ENCODE results near the gene ABL1.
"Not testable (repeated sequence)": the region's sequence is repeated elsewhere in the genome, so short reads cannot be mapped to it uniquely, and the experiment has no call there.

ABL1 gene

GRCh38 chr9:130847306-130848217, 12.5 kb downstream of the ABL1 start:
- in situ Hi-C loops (cut with HindIII; ENCODE audit: low sequenced_read_pairs): no loop called here

GRCh38 chr9:130848514-130848913, 13.5 kb downstream of the ABL1 start:
- in situ Hi-C loops (cut with HindIII; ENCODE audit: low sequenced_read_pairs): not testable (repeated sequence)

- in situ Hi-C loops (cut with HindIII; ENCODE audit: low sequenced_read_pairs): no loop called here
Measured at GRCh38 chr9:130849356-130849755, 14.3 kb downstream of the ABL1 start.

GRCh38 chr9:130852801-130853200, 17.7 kb downstream of the ABL1 start:
- in situ Hi-C loops (cut with HindIII; ENCODE audit: low sequenced_read_pairs): no loop called here

GRCh38 chr9:130854092-130854491, 19.0 kb downstream of the ABL1 start:
- in situ Hi-C loops (cut with HindIII; ENCODE audit: low sequenced_read_pairs): no loop called here

DNA sequence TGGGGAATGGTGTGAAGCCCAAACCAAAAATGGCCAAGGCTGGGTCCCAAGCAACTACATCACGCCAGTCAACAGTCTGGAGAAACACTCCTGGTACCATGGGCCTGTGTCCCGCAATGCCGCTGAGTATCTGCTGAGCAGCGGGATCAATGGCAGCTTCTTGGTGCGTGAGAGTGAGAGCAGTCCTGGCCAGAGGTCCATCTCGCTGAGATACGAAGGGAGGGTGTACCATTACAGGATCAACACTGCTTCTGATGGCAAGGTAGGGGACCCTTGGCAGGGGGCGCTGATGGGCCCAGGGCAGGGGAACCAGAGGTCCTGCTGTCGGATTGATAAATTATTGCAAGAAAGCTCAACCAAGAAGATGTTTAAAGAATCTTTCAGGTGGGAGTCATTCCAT, 19.8 kb downstream of the ABL1 start:
- in situ Hi-C loops (cut with HindIII; ENCODE audit: low sequenced_read_pairs): no loop called here

DNA sequence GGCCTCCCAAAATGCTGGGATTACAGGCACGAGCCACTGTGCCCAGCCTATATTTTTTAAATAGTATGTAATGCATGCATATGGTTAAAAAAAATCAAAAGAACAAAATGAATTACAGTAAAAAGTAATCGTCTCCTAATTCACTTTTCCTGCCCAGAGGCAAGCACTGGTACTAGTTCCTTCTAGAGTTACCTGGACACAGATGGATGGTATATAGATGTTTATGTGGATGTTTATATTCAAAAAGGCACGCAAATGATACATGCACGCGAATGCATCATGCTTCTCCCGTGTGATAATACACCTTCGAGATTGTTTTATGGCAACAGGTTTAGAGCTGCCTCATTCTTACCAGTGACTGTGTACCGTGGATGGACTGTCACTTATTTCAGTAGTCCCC, 21.4 kb downstream of the ABL1 start:
- in situ Hi-C loops (cut with HindIII; ENCODE audit: low sequenced_read_pairs): no loop called here

GRCh38 chr9:130857864-130858738, 23.0 kb downstream of the ABL1 start:
- in situ Hi-C loops (cut with HindIII; ENCODE audit: low sequenced_read_pairs): no loop called here

- in situ Hi-C loops (cut with HindIII; ENCODE audit: low sequenced_read_pairs): no loop called here
Measured at GRCh38 chr9:130858739-130859705, 24.0 kb downstream of the ABL1 start.

DNA sequence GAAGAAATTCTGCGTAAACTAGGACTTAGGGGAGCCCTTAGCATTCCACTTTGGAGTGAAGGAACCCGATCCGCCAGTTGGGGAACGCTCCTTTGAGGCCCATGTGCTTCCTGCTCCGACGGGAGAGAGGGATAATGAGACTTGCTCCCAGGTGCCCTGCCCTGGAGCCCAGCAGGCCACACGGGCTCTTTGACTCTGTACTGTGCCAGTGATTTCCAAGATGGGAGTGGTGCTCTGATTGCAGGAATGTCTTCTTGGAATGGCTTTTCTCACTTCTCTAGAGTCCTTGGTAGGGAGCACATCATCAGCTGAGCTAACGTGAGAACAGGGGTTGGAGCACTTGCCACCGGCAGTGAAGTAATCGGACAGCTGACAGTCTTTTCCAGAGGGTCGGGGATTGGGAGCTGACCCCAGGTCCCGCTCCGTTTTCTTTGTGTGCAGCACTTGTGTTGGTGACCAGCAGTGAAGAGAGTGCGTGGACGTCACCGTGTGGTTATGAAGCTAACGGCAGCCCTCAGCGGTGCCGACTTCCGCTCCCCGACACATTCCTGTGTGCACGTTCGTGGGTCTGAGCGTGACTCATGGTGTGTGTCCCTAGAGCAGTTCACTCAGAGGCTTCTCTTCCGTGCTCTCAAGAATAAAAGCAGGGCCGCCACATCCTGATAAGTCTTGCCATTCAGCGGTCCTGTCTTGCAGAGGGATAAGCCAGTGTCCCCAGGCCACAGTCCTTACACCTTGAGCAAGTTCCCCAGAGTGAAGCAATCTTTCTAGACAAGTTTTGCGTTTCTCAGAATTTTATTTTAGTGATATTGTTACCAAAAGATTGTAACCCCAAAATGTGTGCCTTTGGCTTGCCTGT, 25.6 kb downstream of the ABL1 start:
- in situ Hi-C loops (cut with HindIII; ENCODE audit: low sequenced_read_pairs): no loop called here

DNA sequence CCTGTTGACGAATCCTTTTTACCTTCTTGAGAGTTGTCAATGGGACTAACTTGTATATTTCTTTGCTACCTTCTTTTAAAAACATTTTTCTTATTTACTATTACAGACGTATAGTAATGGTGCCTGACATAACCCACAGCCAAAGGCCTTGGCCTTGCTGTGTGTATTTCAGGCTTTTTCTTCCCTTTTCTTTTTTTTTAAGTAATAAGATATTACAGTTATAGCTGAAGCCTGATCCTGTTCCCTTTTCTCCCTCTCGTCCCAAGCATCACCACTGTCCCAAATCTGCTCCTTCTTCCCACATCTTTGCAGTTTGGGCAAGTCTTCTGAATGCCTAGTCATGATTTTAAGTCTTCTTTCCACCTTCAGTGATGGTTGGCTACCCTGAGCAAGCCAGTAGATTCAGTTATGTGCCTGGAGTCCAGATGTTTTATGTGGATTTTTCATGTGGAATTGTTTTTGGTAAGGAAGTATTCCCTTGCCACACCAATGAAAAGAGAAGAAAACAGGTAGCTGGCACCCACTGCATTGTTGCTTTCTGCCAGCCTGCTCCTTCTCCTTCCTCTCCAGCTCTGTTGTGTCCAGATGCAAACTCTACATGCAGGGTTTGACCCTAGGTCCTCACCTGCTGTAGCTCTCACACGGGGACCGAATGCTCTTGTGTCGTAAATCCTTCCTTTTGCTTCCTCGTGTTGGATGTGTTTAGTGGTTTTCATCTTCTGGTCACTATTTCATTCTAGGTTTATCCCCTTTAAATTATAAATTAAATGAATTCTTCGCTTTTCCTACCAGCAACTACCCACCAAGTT, 26.5 kb downstream of the ABL1 start:
- in situ Hi-C loops (cut with HindIII; ENCODE audit: low sequenced_read_pairs): no loop called here

GRCh38 chr9:130862217-130862616, 27.2 kb downstream of the ABL1 start:
- in situ Hi-C loops (cut with HindIII; ENCODE audit: low sequenced_read_pairs): no loop called here

DNA sequence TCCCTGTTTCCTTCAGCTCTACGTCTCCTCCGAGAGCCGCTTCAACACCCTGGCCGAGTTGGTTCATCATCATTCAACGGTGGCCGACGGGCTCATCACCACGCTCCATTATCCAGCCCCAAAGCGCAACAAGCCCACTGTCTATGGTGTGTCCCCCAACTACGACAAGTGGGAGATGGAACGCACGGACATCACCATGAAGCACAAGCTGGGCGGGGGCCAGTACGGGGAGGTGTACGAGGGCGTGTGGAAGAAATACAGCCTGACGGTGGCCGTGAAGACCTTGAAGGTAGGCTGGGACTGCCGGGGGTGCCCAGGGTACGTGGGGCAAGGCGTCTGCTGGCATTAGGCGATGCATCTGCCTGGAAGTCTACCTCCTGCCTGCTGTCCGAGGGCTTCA, 27.7 kb downstream of the ABL1 start:
- in situ Hi-C loops (cut with HindIII; ENCODE audit: low sequenced_read_pairs): no loop called here

- in situ Hi-C loops (cut with HindIII; ENCODE audit: low sequenced_read_pairs): no loop called here
Measured at GRCh38 chr9:130864541-130864940, 29.5 kb downstream of the ABL1 start.

GRCh38 chr9:130865921-130866320, 30.9 kb downstream of the ABL1 start:
- in situ Hi-C loops (cut with HindIII; ENCODE audit: low sequenced_read_pairs): no loop called here

GRCh38 chr9:130866474-130866965, 31.5 kb downstream of the ABL1 start:
- in situ Hi-C loops (cut with HindIII; ENCODE audit: low sequenced_read_pairs): no loop called here

GRCh38 chr9:130867556-130867955, 32.5 kb downstream of the ABL1 start:
- in situ Hi-C loops (cut with HindIII; ENCODE audit: low sequenced_read_pairs): no loop called here

DNA sequence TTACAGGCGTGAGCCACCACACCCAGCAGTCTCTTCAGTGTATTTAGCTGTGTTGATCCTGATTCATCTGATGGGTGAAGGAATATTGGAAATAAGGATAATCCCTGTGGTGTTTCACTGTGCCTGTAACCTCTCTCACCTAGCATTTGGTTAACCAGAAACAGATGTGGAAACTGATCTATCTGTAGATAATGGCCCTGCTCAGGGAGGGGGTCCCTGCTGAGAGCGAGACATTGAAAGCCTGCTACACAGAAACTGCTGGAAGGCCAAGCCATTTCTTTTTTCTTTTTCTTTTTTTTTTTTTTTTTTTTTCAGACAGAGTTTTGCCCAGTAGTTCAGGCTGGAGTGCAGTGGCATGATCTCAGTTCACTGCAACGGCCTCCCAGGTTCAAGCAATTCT, 33.2 kb downstream of the ABL1 start:
- in situ Hi-C loops (cut with HindIII; ENCODE audit: low sequenced_read_pairs): no loop called here

GRCh38 chr9:130869250-130869649, 34.2 kb downstream of the ABL1 start:
- in situ Hi-C loops (cut with HindIII; ENCODE audit: low sequenced_read_pairs): no loop called here

Measured in DLD1 (cell line).